Liver (tissue), 9 donors: ENCODE data around the gene LRRFIP1. TPM values are rescaled to one million over a fixed set of nuclear protein-coding genes. Genes with fewer than 3 reads are reported as not detected.

Experiments used
- DNase-seq: peaks from one replicate; pipeline ENCODE4 v3.0.0-alpha.2; 2017; ENCODE audit warnings: low spot score
- H3K27ac ChIP-seq, 2 donors: one replicate each; pipeline ENCODE4 v1.7.0; 2013; ENCODE audit warnings: inconsistent platforms in 2 of 2, low read length in 2 of 2, control low read depth in 1 of 2, low read depth in 1 of 2, mild to moderate bottlenecking in 1 of 2
- H3K27me3 ChIP-seq, 4 donors: one replicate each; pipeline versions ENCODE4 v1.6.1 to v1.7.0; 2013; ENCODE audit warnings: low read length in 3 of 4, inconsistent platforms in 1 of 4, mild to moderate bottlenecking in 1 of 4, moderate library complexity in 1 of 4; ENCODE audit not compliant: control insufficient read depth in 4 of 4, insufficient read depth in 4 of 4
- H3K36me3 ChIP-seq, 4 donors: one replicate each; pipeline versions ENCODE4 v1.6.1 to v1.7.0; 2013; ENCODE audit warnings: low read length in 3 of 4, mild to moderate bottlenecking in 3 of 4, low read depth in 1 of 4, moderate library complexity in 1 of 4; ENCODE audit not compliant: control insufficient read depth in 4 of 4, insufficient read depth in 3 of 4
- H3K4me1 ChIP-seq, 4 donors: one replicate each; pipeline versions ENCODE4 v1.6.1 to v1.7.0; 2013; ENCODE audit warnings: low read length in 3 of 4, mild to moderate bottlenecking in 3 of 4, moderate library complexity in 1 of 4; ENCODE audit not compliant: control insufficient read depth in 4 of 4, insufficient read depth in 4 of 4
- H3K4me3 ChIP-seq, 3 donors: one replicate each; pipeline versions ENCODE4 v1.6.1 to v1.7.0; 2013; ENCODE audit warnings: low read length in 3 of 3, control low read depth in 1 of 3, low read depth in 1 of 3, mild to moderate bottlenecking in 1 of 3
- H3K9ac ChIP-seq, 2 donors: one replicate each; pipeline ENCODE4 v1.7.0; 2013; ENCODE audit warnings: low read length in 2 of 2, mild to moderate bottlenecking in 2 of 2, moderate library complexity in 2 of 2, control low read depth in 1 of 2, low read depth in 1 of 2
- H3K9me3 ChIP-seq, 4 donors: one replicate each; pipeline versions ENCODE4 v1.6.1 to v1.7.0; 2013; ENCODE audit warnings: low read length in 3 of 4; ENCODE audit not compliant: control insufficient read depth in 4 of 4
- EGR1 ChIP-seq, 2 donors: IDR thresholded peaks; 2 replicates each; pipeline ENCODE4 v1.6.1; 2016 to 2018; ENCODE audit warnings: antibody characterized with exemption in 2 of 2, low read depth in 2 of 2
- FOXA1 ChIP-seq: IDR thresholded peaks from 2 replicates; pipeline ENCODE4 v1.6.1; 2016; ENCODE audit warnings: antibody characterized with exemption
- GABPA ChIP-seq, 2 donors: IDR thresholded peaks in 1 of 2; conservative IDR thresholded peaks in 1 of 2; 2 replicates each; pipeline ENCODE4 v1.6.1; 2016; ENCODE audit warnings: antibody characterized with exemption in 2 of 2, mild to moderate bottlenecking in 1 of 2, moderate library complexity in 1 of 2
- HNF4A ChIP-seq, 2 donors: conservative IDR thresholded peaks; 2 replicates each; pipeline ENCODE4 v1.6.1; 2016; ENCODE audit warnings: antibody characterized with exemption in 2 of 2, mild to moderate bottlenecking in 2 of 2
- HNF4G ChIP-seq: IDR thresholded peaks from 2 replicates; pipeline ENCODE4 v1.6.1; 2016; ENCODE audit warnings: antibody characterized with exemption
- NR2F2 ChIP-seq: IDR thresholded peaks from 2 replicates; pipeline ENCODE4 v1.6.1; 2016; ENCODE audit warnings: antibody characterized with exemption
- RAD21 ChIP-seq, 2 donors: IDR thresholded peaks; 2 replicates each; pipeline ENCODE4 v1.6.1; 2016; ENCODE audit warnings: antibody characterized with exemption in 2 of 2, mild to moderate bottlenecking in 2 of 2
- RXRA ChIP-seq, 2 donors: IDR thresholded peaks; 2 replicates each; pipeline ENCODE4 v1.6.1; 2017 to 2018; ENCODE audit warnings: antibody characterized with exemption in 2 of 2, mild to moderate bottlenecking in 1 of 2
- SP1 ChIP-seq: IDR thresholded peaks from 2 replicates; pipeline ENCODE4 v1.6.1; 2018; ENCODE audit warnings: antibody characterized with exemption, mild to moderate bottlenecking
- TAF1 ChIP-seq: conservative IDR thresholded peaks from 2 replicates; pipeline ENCODE4 v1.6.1; 2016; ENCODE audit warnings: antibody characterized with exemption, mild to moderate bottlenecking
- YY1 ChIP-seq: IDR thresholded peaks from 2 replicates; pipeline ENCODE4 v1.6.1; 2016; ENCODE audit warnings: antibody characterized with exemption, mild to moderate bottlenecking
- WGBS: extraction: QIAGEN DNeasy Blood & Tissue Kit; methylation state at CpG from one replicate; pipeline ENCODE4 v1.1.7; 2013; 5-methylcytosine and 5-hydroxymethylcytosine counted together
- polyA plus RNA-seq, 2 donors: library from polyadenylated mRNA; stranded (reverse) in 1 of 2; unstranded in 1 of 2; fragments of 200-250 nt in 1 of 2; fragments of >200 nt in 1 of 2; fragmentation: Nextera tagmentation in 1 of 2; extraction: Ambion mirVana in 1 of 2; gene quantifications; one replicate each; pipeline versions ENCODE4 v1.2.1 to v1.2.3, GENCODE V29; 2013 to 2015
- total RNA-seq, 2 donors: library from RNA; depleted of rRNA; stranded (reverse); fragments of >200 nt; gene quantifications; one replicate each; pipeline ENCODE4 v1.2.3, GENCODE V29; 2014
- TF ChIP-seq, protein P1 (sequence below): IDR thresholded peaks from 2 replicates; pipeline ENCODE4 v1.6.1; 2016; ENCODE audit warnings: antibody characterized with exemption
- TF ChIP-seq, protein P2 (sequence below): IDR thresholded peaks from 2 replicates; pipeline ENCODE4 v1.6.1; 2016; ENCODE audit warnings: antibody characterized with exemption, mild to moderate bottlenecking
- TF ChIP-seq, protein P3 (sequence below): IDR thresholded peaks from 2 replicates; pipeline ENCODE4 v1.6.1; 2016; ENCODE audit warnings: antibody characterized with exemption
- TF ChIP-seq, protein P4 (sequence below): IDR thresholded peaks from 2 replicates; pipeline ENCODE4 v1.6.1; 2016; ENCODE audit warnings: antibody characterized with exemption
- TF ChIP-seq, protein P5 (sequence below): fragments of 150-350 bp; IDR thresholded peaks from 2 replicates; pipeline ENCODE4 v1.5.1; 2017; ENCODE audit warnings: improper control_type of control experiment, low read depth, low read length; ENCODE audit not compliant: missing input control
- donor health status: healthy.
- donor health status: healthy.
- donor health status: healthy.
- donor health status: healthy.
- donor health status: healthy.

Gene LRRFIP1
- total and polyA plus RNA-seq, 4 donors = 13.3 to 56.1 (median 39.1) TPM

DNA sequence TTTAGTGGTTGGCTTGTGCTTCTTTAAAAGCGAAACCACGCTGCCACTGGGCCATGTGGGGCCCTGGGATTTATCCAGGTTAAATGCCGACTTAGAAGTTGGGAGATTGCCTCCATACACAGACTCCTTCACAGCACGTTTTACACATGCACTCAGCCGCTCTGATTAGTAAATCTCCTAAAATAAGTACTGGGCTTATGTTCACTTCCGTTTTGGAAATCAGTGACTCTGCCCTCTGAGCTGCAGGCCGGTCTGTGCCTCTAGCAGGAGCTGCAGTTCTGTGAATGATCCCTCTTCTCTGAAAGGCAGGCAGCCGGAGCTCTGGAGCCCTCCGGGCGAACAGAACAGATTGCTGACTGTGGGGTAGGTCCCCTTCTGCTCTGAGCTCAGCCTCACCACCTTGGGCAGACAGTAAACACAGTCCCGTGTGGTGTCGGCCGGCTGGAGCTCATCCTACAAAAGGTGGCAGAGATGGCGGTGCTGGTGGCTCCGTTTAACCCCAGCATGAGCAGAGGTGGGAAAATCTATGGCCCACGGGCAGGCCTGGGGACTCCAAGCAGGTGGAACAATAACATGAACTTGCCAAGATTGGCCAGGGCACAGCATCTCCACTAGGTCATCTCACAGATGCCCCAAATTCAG is 27.1 kb upstream of the LRRFIP1 start:
- Histone ChIP-seq H3K9ac (peak overlapping the region; percentile 56 to 69), H3K36me3 (no peaks in the 10 kb centered on the region), H3K27ac (peak overlapping the region; percentile 87 to 91), H3K27me3 (no peaks in the 10 kb centered on the region), H3K4me3 (peak overlapping the region in 1 of 3 donors; percentile 17), H3K4me1 (peaks cover 0 to 23% (median 6%) of the 10 kb centered on the region in 4 donors), H3K9me3 (no peaks in the 10 kb centered on the region)
- TF ChIP-seq, protein P1, sequence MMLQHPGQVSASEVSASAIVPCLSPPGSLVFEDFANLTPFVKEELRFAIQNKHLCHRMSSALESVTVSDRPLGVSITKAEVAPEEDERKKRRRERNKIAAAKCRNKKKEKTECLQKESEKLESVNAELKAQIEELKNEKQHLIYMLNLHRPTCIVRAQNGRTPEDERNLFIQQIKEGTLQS = no peak
- TF ChIP-seq FOXA1 = no peak
- no peak for TF ChIP-seq EGR1 (IDR thresholded peaks at IDR 0.05; ENCODE audit: low read depth in 2 of 2)
- peak in 1 of 2 donors; percentile 49 for TF ChIP-seq HNF4A (conservative IDR thresholded peaks at IDR 0.05)
- TF ChIP-seq, protein P2, sequence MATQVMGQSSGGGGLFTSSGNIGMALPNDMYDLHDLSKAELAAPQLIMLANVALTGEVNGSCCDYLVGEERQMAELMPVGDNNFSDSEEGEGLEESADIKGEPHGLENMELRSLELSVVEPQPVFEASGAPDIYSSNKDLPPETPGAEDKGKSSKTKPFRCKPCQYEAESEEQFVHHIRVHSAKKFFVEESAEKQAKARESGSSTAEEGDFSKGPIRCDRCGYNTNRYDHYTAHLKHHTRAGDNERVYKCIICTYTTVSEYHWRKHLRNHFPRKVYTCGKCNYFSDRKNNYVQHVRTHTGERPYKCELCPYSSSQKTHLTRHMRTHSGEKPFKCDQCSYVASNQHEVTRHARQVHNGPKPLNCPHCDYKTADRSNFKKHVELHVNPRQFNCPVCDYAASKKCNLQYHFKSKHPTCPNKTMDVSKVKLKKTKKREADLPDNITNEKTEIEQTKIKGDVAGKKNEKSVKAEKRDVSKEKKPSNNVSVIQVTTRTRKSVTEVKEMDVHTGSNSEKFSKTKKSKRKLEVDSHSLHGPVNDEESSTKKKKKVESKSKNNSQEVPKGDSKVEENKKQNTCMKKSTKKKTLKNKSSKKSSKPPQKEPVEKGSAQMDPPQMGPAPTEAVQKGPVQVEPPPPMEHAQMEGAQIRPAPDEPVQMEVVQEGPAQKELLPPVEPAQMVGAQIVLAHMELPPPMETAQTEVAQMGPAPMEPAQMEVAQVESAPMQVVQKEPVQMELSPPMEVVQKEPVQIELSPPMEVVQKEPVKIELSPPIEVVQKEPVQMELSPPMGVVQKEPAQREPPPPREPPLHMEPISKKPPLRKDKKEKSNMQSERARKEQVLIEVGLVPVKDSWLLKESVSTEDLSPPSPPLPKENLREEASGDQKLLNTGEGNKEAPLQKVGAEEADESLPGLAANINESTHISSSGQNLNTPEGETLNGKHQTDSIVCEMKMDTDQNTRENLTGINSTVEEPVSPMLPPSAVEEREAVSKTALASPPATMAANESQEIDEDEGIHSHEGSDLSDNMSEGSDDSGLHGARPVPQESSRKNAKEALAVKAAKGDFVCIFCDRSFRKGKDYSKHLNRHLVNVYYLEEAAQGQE = peak; percentile 71
- TF ChIP-seq NR2F2 = no peak
- no peak for TF ChIP-seq TAF1
- TF ChIP-seq, protein P3, sequence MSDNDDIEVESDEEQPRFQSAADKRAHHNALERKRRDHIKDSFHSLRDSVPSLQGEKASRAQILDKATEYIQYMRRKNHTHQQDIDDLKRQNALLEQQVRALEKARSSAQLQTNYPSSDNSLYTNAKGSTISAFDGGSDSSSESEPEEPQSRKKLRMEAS = peak; percentile 80
- peak in 1 of 2 donors; percentile 48 for TF ChIP-seq RXRA (IDR thresholded peaks at IDR 0.05)
- TF ChIP-seq, protein P4, sequence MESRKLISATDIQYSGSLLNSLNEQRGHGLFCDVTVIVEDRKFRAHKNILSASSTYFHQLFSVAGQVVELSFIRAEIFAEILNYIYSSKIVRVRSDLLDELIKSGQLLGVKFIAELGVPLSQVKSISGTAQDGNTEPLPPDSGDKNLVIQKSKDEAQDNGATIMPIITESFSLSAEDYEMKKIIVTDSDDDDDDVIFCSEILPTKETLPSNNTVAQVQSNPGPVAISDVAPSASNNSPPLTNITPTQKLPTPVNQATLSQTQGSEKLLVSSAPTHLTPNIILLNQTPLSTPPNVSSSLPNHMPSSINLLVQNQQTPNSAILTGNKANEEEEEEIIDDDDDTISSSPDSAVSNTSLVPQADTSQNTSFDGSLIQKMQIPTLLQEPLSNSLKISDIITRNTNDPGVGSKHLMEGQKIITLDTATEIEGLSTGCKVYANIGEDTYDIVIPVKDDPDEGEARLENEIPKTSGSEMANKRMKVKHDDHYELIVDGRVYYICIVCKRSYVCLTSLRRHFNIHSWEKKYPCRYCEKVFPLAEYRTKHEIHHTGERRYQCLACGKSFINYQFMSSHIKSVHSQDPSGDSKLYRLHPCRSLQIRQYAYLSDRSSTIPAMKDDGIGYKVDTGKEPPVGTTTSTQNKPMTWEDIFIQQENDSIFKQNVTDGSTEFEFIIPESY = no peak
- TF ChIP-seq HNF4G = no peak
- peak; percentile 30 for TF ChIP-seq SP1
- peak; percentile 52 to 70 for TF ChIP-seq RAD21 (IDR thresholded peaks at IDR 0.05)
- peak in 1 of 2 donors; percentile 57 for TF ChIP-seq GABPA (IDR thresholded peaks at IDR 0.05 in 1 of 2, conservative IDR thresholded peaks at IDR 0.05 in 1 of 2)
- TF ChIP-seq, protein P5, sequence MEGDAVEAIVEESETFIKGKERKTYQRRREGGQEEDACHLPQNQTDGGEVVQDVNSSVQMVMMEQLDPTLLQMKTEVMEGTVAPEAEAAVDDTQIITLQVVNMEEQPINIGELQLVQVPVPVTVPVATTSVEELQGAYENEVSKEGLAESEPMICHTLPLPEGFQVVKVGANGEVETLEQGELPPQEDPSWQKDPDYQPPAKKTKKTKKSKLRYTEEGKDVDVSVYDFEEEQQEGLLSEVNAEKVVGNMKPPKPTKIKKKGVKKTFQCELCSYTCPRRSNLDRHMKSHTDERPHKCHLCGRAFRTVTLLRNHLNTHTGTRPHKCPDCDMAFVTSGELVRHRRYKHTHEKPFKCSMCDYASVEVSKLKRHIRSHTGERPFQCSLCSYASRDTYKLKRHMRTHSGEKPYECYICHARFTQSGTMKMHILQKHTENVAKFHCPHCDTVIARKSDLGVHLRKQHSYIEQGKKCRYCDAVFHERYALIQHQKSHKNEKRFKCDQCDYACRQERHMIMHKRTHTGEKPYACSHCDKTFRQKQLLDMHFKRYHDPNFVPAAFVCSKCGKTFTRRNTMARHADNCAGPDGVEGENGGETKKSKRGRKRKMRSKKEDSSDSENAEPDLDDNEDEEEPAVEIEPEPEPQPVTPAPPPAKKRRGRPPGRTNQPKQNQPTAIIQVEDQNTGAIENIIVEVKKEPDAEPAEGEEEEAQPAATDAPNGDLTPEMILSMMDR = peak; percentile 14
- TF ChIP-seq YY1 = peak; percentile 93
- no peak for DNase-seq
- 44% methylated on average over 16 of the region's 16 CpGs for WGBS
